Dedifferentiated amniotic fluid mesenchymal stem cell (primary cell): Measurements from ENCODE around the gene IP6K2.
A peak's percentile ranks its signal among the peaks of the same experiment; 100 is the strongest.

Experiments
- DNase-seq: peaks from one replicate; pipeline ENCODE4 v3.0.0-alpha.2; 2016; ENCODE audit errors: extremely low spot score

IP6K2 gene

DNA sequence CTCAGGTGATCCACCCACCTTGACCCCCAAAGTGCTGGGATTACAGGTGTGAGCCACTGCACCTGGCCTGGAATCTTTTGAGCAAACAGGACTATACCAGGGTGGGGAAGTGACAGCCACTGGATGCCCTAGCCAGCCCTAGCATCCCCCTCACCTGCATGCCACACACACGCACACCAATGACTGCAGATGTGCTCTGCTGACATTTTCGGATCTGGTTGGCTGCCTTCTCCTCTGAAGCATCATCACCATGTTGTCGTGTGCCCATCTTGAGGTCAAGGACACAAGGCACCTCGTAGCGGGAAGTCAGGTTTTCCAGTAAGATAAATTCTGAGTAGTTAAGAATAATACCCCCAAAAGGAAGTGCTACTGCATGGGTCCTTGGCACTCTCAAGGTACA is 27.6 kb downstream of the IP6K2 start:
- no peak for DNase-seq

DNA sequence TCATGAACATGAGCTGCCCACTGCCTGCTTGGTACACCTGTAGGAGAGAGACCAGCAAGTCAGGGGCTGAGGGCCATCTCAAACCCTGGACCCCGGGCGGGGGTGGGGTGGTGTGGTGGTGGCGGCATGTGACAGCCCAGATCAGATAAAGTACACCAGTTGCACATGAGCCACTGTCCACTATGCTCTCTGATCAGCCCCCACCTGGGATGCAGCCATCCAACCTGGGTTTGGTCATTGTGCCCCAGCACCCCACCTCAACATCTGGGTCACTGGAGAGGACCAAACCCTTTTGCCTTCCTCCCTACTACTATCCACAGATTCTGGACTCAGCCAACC is 28.3 kb downstream of the IP6K2 start:
- DNase-seq, result no peak

DNA sequence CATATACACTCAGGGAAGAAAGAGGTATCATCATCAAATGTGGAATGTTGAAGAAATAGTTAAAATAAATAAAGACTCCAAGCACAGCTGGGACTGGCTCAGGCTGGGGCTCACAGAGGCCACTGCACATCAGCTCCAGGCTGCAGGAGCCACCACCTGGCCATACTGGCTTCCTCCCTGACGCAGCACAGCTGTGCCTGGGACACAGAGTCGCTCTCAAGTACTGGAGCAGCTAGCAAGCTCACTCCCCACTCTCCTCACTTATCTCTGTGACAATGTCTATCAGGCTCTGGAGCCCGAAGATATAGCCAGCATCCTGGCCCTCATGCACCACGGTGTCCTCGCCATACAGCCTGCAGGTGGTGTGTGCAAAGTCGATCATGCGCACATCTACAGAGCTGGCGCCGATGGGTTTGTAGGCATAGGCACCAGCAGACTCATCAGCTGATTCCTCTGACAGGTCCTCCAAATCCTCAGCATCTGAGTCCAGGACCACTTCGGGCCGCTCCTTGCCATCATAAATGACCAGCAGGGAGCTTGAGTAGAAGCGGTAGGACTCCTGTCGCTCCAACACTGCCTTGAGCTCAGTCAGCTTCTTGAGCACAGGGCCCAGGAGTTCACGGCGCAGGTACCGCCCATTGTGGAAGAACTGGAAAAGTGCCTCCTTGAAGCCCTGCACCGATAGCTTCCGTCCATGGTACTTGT is 28.8 kb downstream of the IP6K2 start:
- DNase-seq, result no peak

DNA sequence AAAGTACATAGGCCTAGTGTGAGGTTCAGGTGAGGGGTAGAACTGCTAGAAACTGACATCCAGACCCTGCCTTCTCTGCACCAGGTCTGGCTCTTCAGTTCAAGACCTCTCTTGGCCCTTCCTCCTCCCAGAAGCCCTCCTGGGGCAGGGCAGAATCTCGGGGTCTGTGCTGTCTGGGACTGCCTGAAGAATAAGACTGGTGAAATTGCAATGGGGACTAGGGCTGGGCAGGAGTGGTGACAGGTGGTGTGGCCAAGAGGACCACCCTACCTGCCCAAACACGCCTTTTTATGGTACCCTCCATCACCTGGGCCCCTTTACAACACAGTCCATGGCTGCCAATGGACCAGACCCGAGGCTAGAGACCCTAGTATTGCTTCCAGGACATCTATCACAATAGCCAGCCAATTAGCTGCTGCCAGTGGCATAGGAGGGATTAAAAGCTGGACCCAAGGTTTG is 29.8 kb downstream of the IP6K2 start:
- DNase-seq, result no peak

DNA sequence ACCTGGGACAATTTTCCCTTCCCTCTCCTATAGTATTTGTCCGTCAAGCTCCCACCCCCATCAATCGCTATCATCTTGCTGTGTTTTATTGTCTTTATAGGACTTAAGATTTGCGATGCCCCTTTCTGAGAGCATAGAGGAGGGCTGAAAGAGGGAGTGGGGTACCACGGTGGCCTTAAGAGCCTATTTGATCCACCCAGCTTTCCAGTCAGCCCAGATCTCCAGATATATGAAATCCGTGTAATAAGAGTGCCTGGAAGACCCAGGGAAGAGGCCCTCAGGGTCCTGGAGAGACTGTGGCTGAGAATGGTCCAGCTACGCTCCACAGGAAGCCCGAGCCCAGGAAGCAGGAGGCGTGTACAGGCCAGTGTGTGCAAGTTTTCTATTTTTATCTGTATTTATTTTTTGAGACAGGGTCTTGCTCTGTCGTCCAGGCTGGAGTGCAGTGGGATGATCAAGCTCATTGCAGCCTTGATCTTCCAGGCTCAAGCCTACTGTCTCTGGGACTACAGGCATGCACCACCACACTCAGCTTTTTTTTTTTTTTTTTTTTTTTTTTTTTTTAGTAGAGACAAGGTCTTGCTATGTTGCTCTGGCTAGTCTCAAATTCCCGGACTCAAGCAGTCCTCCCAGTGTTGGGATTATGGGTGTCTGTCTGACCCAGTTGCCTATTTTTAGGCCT is 30.3 kb downstream of the IP6K2 start:
- DNase-seq, result no peak

DNA sequence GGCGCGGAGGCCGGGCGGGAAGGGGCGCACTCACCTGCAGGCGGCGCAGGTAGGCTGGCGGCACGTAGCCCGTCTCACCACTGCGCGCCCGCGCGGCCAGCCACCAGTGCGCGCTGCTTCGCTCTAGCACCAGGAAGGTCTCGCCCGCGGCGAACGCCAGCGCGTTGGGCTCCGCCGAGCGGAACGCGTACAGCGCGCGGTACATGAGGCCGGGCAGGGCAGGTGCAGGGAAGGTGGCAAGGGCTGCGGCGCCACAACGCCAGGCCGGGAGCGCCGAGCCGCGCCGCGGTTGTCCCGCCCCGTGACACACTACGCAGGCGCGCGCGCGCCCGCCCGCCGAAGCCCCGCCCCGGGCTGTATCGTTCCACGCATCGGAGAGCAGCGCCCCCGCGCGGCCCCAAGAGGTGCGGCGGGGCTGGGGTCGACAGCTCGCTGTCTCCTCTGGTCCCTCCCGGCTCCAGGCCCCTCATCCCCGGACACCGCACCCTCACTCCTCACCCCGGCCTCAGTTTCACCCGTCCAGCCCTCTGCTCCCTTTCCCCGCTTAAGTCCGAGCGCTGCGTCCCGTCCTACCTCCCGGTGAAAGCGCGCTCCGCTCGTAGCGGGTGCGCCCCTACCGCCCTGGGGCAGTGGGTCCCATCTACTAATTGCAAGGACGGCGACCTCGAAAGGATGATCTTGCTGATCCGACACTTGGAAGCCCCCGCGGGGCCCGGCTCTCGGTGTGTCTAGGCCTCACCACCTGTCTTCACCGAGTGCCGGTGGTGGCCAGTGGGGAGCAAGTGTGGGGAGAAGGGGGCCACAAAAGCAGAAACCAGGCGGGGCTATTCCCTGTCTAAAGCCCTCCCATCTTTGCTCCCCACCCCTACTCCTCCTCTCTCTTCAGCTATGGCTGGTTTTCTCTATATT is 31.2 kb downstream of the IP6K2 start, which contains the start of gene NCKIPSD:
Gene NCKIPSD (minus strand): TSS at position 313 of the 909 bp plus-strand sequence. CDS start 108 bp downstream, at position 205.
- peak; percentile 72 for DNase-seq

DNA sequence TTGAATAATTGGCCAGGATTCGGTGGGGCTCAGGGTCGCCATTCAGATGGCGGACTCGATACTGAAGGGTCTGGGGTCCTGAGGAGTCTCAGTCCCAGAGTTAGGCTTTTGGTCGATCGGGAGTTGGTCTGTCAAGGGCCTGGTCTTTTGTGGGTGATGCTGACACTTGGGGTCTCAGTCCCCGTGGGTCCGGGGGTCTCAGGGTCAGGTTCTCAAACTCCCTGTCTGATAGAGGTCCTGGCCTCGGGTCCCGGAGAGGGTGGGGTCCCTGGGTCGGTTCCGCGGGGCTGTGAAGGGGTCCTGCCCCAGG is 31.8 kb downstream of the IP6K2 start:
- DNase-seq, result no peak

DNA sequence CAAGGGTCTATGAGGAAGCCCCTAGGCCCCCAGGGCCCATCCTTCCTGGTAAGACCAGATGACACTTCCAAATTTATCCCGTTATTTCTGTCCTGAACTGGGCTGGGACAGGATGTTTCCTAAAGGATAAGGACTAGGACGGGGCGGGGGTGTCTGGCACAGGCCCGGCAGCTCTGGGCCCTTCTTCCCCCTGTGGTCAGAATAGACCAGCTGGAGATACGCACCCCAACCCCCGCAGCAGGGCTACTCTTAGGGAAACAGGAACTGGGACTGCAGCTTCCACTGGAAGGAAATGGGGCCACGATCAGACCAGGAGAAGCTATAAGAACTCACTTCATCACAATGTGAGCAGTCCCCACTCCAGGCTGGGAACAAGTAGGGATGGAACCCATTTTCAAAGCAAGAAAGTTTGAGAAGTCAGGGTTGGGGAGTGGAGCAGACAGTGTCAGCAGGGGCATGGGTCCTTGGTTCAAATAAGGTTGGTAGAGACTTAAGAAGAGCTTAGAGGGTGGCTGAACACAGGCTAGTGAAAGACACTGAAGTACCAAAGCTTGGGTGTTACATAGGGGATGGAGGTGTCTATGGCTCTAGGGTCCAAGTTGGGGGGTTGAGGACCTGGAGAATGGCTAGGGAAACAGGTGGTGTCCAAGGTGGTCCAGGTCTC is 32.4 kb downstream of the IP6K2 start:
- no peak for DNase-seq

DNA sequence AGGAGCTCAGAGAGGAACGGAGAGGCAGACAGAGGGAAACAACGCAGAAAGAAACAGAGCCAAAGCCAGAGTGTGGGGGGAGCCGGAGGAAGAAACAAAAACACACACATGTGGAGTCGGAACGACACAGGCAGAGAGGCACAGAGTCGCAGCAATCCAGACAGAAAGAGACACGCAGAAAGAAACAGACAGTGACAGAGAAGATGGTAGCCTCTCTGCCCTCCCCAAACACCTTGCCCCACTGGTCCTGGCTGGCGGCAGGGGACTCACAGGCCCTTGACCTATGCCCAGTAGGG is 33.0 kb downstream of the IP6K2 start:
- DNase-seq, result no peak

DNA sequence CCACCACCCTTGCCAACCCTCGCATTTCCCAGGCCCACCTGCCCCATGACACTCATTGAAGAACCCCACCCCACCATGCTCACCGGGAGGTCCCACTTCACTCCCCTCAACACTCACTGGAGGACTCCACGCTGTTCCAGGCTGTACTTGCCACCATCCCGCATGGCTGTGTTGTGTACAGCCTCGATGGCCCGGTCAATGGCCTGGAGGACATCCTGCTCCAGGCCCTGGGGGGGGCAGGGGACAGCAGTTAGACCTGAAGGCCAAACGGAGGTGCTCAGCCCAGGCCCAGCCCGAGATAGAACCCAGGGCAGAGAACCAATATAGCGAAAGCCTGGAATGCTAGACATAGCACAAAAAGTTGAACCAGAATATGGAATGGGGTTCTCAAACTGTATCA is 34.2 kb downstream of the IP6K2 start:
- DNase-seq, result no peak

DNA sequence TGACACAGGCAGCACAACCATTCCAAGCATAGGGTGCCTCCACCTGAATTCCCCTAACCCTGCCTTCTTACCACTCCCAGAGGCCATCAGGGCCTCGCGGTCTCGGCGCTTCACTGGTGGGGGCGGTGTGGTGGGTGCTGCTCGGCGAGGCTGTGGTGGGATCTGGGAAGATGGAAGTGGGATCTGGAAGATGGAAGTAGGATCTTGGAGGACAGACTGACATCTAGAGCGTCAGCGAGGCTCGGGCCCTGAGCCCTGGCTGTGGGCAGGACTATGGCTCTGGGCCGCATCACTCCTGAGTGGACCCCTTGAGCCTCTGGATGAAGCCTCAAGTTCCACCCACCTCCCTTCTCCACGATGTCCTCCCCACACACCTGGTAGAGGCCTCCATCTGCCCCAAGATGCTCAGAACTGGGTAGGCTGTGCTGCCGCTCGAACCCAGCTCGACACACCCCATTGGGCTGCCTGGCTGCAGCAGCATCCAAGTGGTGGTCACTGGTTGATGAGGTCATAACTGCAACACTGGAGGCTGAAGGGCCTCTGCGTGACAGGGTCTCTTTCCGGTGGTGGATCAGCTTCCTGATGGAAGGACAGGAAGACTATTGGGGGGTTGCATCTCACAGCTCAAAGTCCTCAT is 34.9 kb downstream of the IP6K2 start:
- no peak for DNase-seq

DNA sequence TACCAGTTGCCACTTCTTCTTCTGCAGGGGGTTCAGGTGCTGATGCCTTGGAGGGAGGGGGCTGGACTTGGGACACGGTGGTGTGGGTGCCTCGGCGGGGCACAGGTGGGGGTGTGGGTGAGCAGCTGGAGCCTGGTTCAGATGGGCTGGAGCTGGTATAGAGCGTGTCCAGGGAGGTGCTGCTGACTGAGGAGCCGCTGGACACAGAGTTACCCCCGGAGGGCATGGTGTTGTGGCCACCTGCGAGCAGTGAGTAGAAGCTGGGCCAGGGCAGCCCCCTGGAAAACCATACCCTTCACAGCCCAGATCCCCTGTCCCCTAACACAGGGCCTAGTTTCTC is 35.5 kb downstream of the IP6K2 start:
- DNase-seq, result no peak

DNA sequence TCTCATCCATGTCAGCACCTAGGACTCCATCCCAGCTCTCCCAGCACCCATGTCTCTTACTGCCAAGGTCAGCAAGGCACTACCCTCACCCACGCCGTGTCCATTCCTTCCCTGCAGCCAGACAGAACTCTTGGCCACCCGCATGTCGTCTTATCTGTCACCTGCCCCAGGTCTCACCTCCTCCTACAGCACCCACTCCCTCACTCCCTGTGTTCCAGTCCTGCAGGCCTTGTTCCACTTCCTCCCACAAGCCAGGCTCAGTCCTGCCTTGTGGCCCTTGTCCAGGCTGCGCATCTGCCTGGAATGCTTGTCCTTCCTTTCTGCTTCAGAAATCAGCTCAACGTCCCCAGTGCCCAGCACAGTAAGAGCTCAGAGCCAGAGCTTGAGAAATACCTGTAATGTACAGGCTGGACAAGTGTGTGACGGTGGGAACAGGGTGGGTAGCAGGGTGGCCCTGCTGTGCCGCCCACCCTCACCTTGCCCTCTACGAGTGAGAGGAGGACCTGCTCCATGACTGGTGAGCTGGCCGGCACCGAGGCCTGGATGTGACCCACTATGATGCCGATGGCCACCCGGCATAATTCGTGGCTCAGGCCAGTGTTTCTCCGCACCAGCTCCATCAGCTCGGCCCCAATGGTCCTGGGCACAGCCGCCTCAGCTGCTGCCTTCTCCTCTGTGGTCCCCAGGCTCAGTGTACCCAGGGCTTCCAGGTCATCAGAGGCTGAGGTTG is 36.0 kb downstream of the IP6K2 start:
- no peak for DNase-seq

DNA sequence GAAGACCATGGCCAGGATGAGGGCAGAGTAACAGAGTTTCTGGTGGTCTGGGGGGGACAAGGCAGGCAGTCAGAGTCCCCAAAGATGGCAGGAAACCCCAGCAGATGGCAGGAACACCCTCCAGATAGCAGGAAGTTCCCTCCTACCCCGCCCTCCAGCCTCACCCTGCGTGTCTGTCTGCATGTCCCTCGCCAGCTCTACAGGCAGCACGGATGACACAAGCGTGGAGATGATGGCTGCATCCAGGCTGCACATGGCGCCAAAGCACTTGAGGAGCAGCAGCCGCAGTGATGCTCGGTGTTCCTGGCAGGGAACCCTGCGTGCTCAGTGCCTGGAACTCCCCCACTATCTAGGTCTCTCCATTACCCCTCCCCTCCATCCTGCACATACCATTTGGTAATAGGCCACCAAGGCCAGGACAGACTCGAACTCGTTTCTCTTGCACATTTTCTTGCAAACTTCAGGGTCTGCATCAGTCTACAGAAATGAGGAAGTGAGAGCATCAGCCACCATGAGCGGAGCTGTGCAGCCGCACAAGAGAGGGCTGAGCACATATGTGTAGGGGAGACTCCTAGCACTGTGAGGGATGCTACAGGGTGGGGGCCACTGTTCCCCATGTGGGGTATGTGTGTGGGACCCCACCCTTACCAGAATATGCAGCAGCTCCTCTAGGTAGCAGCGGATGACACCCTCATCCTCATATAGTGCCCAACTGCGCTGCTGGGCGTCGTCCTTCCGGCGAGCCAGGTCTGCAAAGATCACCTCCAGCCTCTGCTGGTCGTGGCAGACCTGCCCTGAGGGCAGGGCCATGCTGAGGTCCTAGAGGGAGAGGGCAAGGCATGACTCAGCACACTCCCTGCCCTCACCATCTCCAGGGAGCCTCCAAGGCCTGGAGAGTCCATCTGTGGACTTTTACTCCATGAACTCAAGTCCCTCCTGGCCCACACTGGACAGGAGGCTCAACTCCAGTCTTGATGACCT is 37.3 kb downstream of the IP6K2 start:
- DNase-seq, result no peak

DNA sequence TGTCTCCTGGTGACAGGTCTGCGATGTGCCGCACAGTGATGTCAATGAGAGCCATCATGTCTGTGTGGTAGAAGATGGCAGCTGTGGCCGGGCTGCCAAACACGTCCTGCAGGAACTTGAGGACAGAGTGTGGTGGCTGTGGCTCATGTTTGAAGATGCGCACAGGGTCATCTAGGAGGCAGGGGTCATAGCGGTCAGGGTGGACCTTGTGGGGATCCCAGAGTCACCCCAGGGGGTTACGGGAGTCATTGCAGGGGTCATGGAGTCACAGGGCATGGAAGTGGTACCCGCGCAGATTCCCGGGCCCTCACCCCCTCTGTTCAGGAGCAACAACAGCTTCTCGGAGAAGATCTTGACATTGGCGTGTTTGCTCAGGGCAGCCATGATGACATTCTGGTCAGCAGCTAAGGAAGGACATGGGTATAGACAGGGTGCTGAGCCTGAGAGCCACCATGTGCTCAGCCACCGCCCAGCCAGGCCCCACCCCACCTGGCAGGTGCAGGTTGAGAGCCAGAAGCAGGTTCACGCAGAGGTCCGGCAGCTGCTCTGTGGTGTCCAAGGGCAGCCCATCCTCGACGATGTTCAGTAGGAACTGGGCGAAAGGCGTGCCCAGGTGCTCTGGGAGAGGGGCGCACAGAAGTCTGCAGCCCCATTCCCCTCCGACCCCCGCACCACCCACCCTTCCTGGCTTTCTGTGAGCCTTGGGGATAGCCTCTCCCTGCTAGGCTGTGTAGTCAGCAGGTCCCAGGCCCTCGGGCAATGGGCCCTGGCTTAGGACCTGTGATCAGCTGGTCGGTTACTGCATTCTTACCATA is 38.2 kb downstream of the IP6K2 start:
- no peak for DNase-seq

DNA sequence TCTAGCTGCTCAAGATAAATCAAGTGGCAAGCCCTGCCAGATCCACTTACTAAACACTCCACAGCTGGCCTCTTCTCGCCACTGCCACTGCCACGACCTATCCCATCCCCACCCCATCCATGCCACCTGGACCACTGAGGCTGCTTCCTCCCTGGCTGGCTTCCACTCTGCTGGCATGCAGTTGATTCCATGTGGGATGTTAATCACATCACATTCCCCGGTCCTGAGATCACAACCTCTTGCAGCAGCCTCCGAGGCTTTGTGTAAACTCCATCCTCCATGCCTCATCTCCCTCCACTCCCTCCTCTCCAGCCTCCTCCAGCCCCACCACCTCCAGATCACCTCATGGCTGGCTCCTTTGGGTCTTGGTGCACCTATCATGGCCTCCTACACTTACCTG is 39.0 kb downstream of the IP6K2 start:
- no peak for DNase-seq

DNA sequence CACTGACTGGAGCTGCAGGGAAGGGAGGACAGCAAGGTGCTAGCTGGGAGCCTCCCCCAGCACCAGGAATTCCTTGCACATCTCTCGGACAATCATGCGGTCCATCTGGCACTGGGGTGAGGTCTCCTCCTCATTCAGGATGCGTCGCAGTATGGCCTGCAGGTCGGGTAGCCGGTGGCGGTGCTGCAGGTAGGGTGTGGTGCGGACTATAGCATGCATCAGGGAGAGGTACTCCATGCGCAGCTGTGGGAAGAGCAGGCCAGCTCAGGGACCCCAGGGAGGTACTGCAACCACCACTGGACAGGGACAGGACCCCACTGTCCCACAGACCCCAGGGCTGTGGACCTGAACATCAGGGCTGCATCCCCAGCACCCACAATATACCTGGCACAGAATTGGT is 42.5 kb downstream of the IP6K2 start:
- no peak for DNase-seq

DNA sequence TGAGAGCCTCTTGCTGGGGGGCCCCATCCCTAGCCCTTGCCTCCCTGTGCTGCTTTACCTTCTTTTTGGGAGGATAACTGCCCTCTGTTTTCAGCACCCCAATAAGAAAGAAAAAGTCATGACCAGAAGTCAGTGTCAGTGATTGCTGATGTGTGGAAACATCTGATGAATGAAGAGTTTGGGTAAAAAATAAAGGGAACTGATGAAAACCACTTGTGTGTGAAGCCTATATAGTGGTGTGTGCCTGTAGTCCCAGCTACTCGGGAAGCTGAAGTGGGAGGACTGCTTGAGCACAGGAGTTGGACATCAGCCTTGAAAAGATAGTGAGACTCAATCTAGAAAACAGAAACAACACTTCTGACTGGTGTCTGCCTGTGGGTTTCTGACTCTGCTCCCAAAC is 44.5 kb downstream of the IP6K2 start:
- no peak for DNase-seq

DNA sequence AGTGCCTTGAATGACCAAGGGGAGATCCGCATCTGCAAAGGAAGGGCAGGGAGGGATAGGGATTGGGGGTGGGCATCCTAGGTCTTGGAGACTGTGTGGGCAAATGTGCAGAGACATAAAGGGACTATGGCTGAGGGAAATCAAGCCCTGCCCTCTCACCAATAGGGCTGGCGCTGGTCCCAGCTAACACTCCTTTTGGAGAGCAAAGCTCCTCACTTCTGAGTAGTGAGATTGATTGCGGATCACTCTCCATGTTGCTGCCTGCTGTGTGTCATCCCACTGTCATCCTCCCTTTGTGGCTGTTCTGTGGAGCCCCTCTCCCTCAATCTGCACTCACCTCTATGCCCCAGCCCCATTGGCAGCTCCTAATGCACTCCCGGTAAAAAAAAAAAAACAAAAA is 52.1 kb downstream of the IP6K2 start:
- DNase-seq, result no peak
